Neural cell (in vitro differentiated cells): Measurements from ENCODE around the gene SLIT3. TPM values are rescaled to one million over a fixed set of nuclear protein-coding genes. Genes with fewer than 3 reads are reported as not detected.

ENCODE experiments used
- H2AFZ ChIP-seq: fragments of 200-600, 300-800 bp; sonication (generic), shearing (Covaris generic); 2 replicates; pipeline ENCODE4 v1.6.0; 2014; ENCODE audit warnings: low read depth, mild to moderate bottlenecking, antibody characterized with exemption, low read length, moderate library complexity
- H3F3A ChIP-seq: fragments of 200-600 bp; shearing (Covaris generic); 2 replicates; pipeline ENCODE4 v1.6.1; 2016; ENCODE audit warnings: mild to moderate bottlenecking, moderate library complexity, mixed read lengths, antibody characterized with exemption, low read length; ENCODE audit not compliant: insufficient read depth, poor library complexity, severe bottlenecking
- H3K27ac ChIP-seq: fragments of 200-600, 300-800 bp; sonication (generic), shearing (Covaris generic); 2 replicates; pipeline ENCODE4 v1.5.1; 2014; ENCODE audit warnings: mild to moderate bottlenecking, low read length, moderate library complexity
- H3K27me3 ChIP-seq: fragments of 300-800, 200-600 bp; sonication (generic), shearing (Covaris generic); 2 replicates; pipeline ENCODE4 v1.6.0; 2014; ENCODE audit warnings: mild to moderate bottlenecking, low read depth, low read length, moderate library complexity; ENCODE audit not compliant: insufficient read depth
- H3K36me3 ChIP-seq: fragments of 300-800, 200-600 bp; sonication (generic), shearing (Covaris generic); 2 replicates; pipeline ENCODE4 v1.5.1; 2014; ENCODE audit warnings: mild to moderate bottlenecking, antibody characterized with exemption, low read length, moderate library complexity; ENCODE audit not compliant: insufficient read depth
- H3K4me2 ChIP-seq: fragments of 300-800, 200-600 bp; sonication (generic), shearing (Covaris generic); 2 replicates; pipeline ENCODE4 v1.6.0; 2014; ENCODE audit warnings: mild to moderate bottlenecking, low read length
- H3K4me3 ChIP-seq: fragments of 300-800, 200-600 bp; sonication (generic), shearing (Covaris generic); 2 replicates; pipeline ENCODE4 v1.5.1; 2014; ENCODE audit warnings: mild to moderate bottlenecking, low read length, moderate library complexity
- H3K79me2 ChIP-seq: fragments of 200-600 bp; shearing (Covaris generic); replicated peaks from 2 replicates; pipeline ENCODE4 v1.6.0; 2014; ENCODE audit warnings: mild to moderate bottlenecking, low read length, moderate library complexity; ENCODE audit not compliant: insufficient read depth
- H3K9ac ChIP-seq: fragments of 300-800, 200-600 bp; sonication (generic), shearing (Covaris generic); 2 replicates; pipeline ENCODE4 v1.6.1; 2016; ENCODE audit warnings: mild to moderate bottlenecking, low read length, mixed read lengths
- H3K9me2 ChIP-seq: fragments of 200-600 bp; shearing (Covaris generic); 2 replicates; pipeline ENCODE4 v1.6.1; 2016; ENCODE audit warnings: mild to moderate bottlenecking, low read length, mixed read lengths; ENCODE audit not compliant: insufficient read depth
- H3K9me3 ChIP-seq: fragments of 200-600, 300-800 bp; sonication (generic), shearing (Covaris generic); 2 replicates; pipeline ENCODE4 v1.6.1; 2016; ENCODE audit warnings: mild to moderate bottlenecking, mixed run types, low read length, moderate library complexity, mixed read lengths
- H4K20me1 ChIP-seq: fragments of 200-600 bp; shearing (Covaris generic); 2 replicates; pipeline ENCODE4 v1.6.1; 2016; ENCODE audit warnings: mild to moderate bottlenecking, mixed run types; ENCODE audit not compliant: insufficient read depth
- CTCF ChIP-seq: fragments of 450-650 bp; IDR thresholded peaks from 2 replicates; pipeline ENCODE4 v1.5.1; 2014; ENCODE audit warnings: antibody characterized with exemption, mild to moderate bottlenecking, moderate library complexity; ENCODE audit not compliant: poor library complexity, severe bottlenecking
- EP300 ChIP-seq: fragments of 450-650 bp; conservative IDR thresholded peaks from 2 replicates; pipeline ENCODE4 v1.6.1; 2014; ENCODE audit warnings: antibody characterized with exemption, mild to moderate bottlenecking, moderate library complexity; ENCODE audit not compliant: poor library complexity, severe bottlenecking
- EZH2 ChIP-seq: fragments of 200-600, 300-800 bp; shearing (Covaris generic), sonication (generic); IDR thresholded peaks from 2 replicates; pipeline ENCODE4 v1.6.1; 2014; ENCODE audit warnings: antibody characterized with exemption, low read length, borderline replicate concordance, mild to moderate bottlenecking; ENCODE audit not compliant: insufficient read depth, poor library complexity, severe bottlenecking
- MXI1 ChIP-seq: fragments of 450-650 bp; conservative IDR thresholded peaks from 2 replicates; pipeline ENCODE4 v1.6.1; 2014; ENCODE audit warnings: antibody characterized with exemption, mild to moderate bottlenecking; ENCODE audit not compliant: poor library complexity, severe bottlenecking
- POLR2AphosphoS5 ChIP-seq: IDR thresholded peaks from 2 replicates; pipeline ENCODE4 v1.6.1; 2012
- RAD21 ChIP-seq: fragments of 450-650 bp; conservative IDR thresholded peaks from 2 replicates; pipeline ENCODE4 v1.6.1; 2014; ENCODE audit warnings: antibody characterized with exemption, mild to moderate bottlenecking, moderate library complexity
- REST ChIP-seq: IDR thresholded peaks from 2 replicates; pipeline ENCODE4 v1.6.1; 2012; ENCODE audit warnings: borderline replicate concordance
- SMC3 ChIP-seq: fragments of 450-650 bp; conservative IDR thresholded peaks from 2 replicates; pipeline ENCODE4 v1.6.1; 2014; ENCODE audit warnings: antibody characterized with exemption, mild to moderate bottlenecking, moderate library complexity; ENCODE audit not compliant: poor library complexity
- TAF1 ChIP-seq: IDR thresholded peaks from 2 replicates; pipeline ENCODE4 v1.6.1; 2012; ENCODE audit warnings: low read depth
- polyA plus RNA-seq: library from polyadenylated mRNA; depleted of rRNA; stranded (reverse); fragments of >200 nt; gene quantifications from 2 replicates; pipeline ENCODE4 v1.2.3, GENCODE V29; 2014

SLIT3 gene
- polyA plus RNA-seq, 1 donor from 2014 or later = 1.2 TPM

GRCh38 chr5:169242849-169243186 is 58.1 kb downstream of the SLIT3 start:
- H3K9me2 ChIP-seq = no peaks in the 10 kb centered on the region
- H3K9me3 ChIP-seq = no peaks in the 10 kb centered on the region
- H2AFZ ChIP-seq = no peak overlapping the region
- no peak overlapping the region for H3K9ac ChIP-seq
- H3K4me3 ChIP-seq = no peak overlapping the region
- no peaks in the 10 kb centered on the region for H3K79me2 ChIP-seq
- H3K4me2 ChIP-seq = no peak overlapping the region
- no peak for TF ChIP-seq SMC3
- TF ChIP-seq TAF1 = no peak
- TF ChIP-seq POLR2AphosphoS5 = no peak
- TF ChIP-seq REST = no peak
- no peak for TF ChIP-seq EP300
- no peak for TF ChIP-seq RAD21
- no peak for TF ChIP-seq CTCF
- TF ChIP-seq EZH2 = no peak
- TF ChIP-seq MXI1 = no peak
- no peaks in the 10 kb centered on the region for H4K20me1 ChIP-seq
- H3F3A ChIP-seq = no peaks in the 10 kb centered on the region
- no peaks in the 10 kb centered on the region for H3K27me3 ChIP-seq
- H3K27ac ChIP-seq = no peak overlapping the region
- no peaks in the 10 kb centered on the region for H3K36me3 ChIP-seq

GRCh38 chr5:169242175-169242848 is 58.6 kb downstream of the SLIT3 start:
- Histone ChIP-seq H3K9ac (no peak overlapping the region), H3F3A (no peaks in the 10 kb centered on the region), H3K27me3 (no peaks in the 10 kb centered on the region), H3K4me2 (no peak overlapping the region), H3K36me3 (no peaks in the 10 kb centered on the region), H3K27ac (no peak overlapping the region), H3K9me3 (no peaks in the 10 kb centered on the region), H2AFZ (no peak overlapping the region), H4K20me1 (no peaks in the 10 kb centered on the region), H3K9me2 (no peaks in the 10 kb centered on the region), H3K79me2 (no peaks in the 10 kb centered on the region), H3K4me3 (no peak overlapping the region)
- TF ChIP-seq MXI1 = no peak
- no peak for TF ChIP-seq SMC3
